Body of pancreas (tissue), 4 donors: ENCODE results near the gene USH2A.

Experiments
- CTCF ChIP-seq, 7 experiments: fragments of 450-650 bp in 4 of 7; fragments of 200-600 bp in 3 of 7; sonication (generic) in 3 of 7; IDR thresholded peaks; one replicate each; pipeline ENCODE4 v1.5.1; 2016 to 2019; ENCODE audit warnings: antibody characterized with exemption in 7 of 7
- POLR2A ChIP-seq, 3 donors: fragments of 450-650 bp; IDR thresholded peaks; one replicate each; pipeline ENCODE4 v1.6.1; 2016; ENCODE audit warnings: antibody characterized with exemption in 3 of 3, mild to moderate bottlenecking in 2 of 3

- TF ChIP-seq CTCF (IDR thresholded peaks at IDR 0.05) (no peak), POLR2A (IDR thresholded peaks at IDR 0.05) (no peak)
Observed at GRCh38 chr1:215779729-215780128, 643.5 kb downstream of the USH2A start.
